SKM-1 treated with dmso at 0.1 percent for 144 hours (cell line): ENCODE data around the gene OCRL.

Source experiments
- DNase-seq: peaks from one replicate; lab custom pipeline; 2025; ENCODE audit not compliant: unreplicated experiment; lab: John Stamatoyannopoulos, UW

OCRL gene

GRCh38 chrX:129585167-129585566 lies 45.1 kb downstream of the OCRL start:
- DNase-seq = no peak

GRCh38 chrX:129585691-129586090 lies 45.6 kb downstream of the OCRL start:
- no peak for DNase-seq

GRCh38 chrX:129586446-129586845 lies 46.4 kb downstream of the OCRL start:
- no peak for DNase-seq

GRCh38 chrX:129590596-129590995 lies 50.5 kb downstream of the OCRL start:
- DNase-seq = no peak

GRCh38 chrX:129593137-129593536 lies 53.1 kb downstream of the OCRL start:
- no peak for DNase-seq

- no peak for DNase-seq
Observed at GRCh38 chrX:129594781-129595180, 54.7 kb downstream of the OCRL start.

- no peak for DNase-seq
Observed at GRCh38 chrX:129596077-129596476, 56.0 kb downstream of the OCRL start.

- DNase-seq = no peak
Observed at GRCh38 chrX:129597905-129598304, 57.8 kb downstream of the OCRL start.

- no peak for DNase-seq
Observed at GRCh38 chrX:129599499-129599898, 59.4 kb downstream of the OCRL start.

GRCh38 chrX:129599996-129600395 lies 59.9 kb downstream of the OCRL start:
- no peak for DNase-seq

- DNase-seq = no peak
Observed at GRCh38 chrX:129600981-129601424, 60.9 kb downstream of the OCRL start.

- DNase-seq = peak; percentile 5
Observed at GRCh38 chrX:129606918-129607317, 66.9 kb downstream of the OCRL start.

GRCh38 chrX:129608496-129608895 lies 68.4 kb downstream of the OCRL start:
- no peak for DNase-seq

- no peak for DNase-seq
Observed at GRCh38 chrX:129609395-129609794, 69.3 kb downstream of the OCRL start.

- DNase-seq = no peak
Observed at GRCh38 chrX:129612396-129612795, 72.3 kb downstream of the OCRL start.

- DNase-seq = no peak
Observed at GRCh38 chrX:129613596-129613995, 73.5 kb downstream of the OCRL start.

- no peak for DNase-seq
Observed at GRCh38 chrX:129614481-129615255, 74.6 kb downstream of the OCRL start.

- no peak for DNase-seq
Observed at GRCh38 chrX:129617420-129617819, 77.4 kb downstream of the OCRL start.

GRCh38 chrX:129618997-129619396 lies 78.9 kb downstream of the OCRL start:
- DNase-seq = no peak

GRCh38 chrX:129622757-129623301 lies 82.8 kb downstream of the OCRL start:
- no peak for DNase-seq

GRCh38 chrX:129626026-129626425 lies 86.0 kb downstream of the OCRL start:
- DNase-seq = no peak

GRCh38 chrX:129629837-129630236 lies 89.8 kb downstream of the OCRL start:
- DNase-seq = no peak

- DNase-seq = no peak
Observed at GRCh38 chrX:129631849-129632248, 91.8 kb downstream of the OCRL start.
